Transverse colon (tissue), 4 donors: Measurements from ENCODE around the gene RCE1. TPM values are rescaled to one million over a fixed set of nuclear protein-coding genes. Genes with fewer than 3 reads are reported as not detected.

Source experiments
- DNase-seq: peaks from one replicate; pipeline ENCODE4 v3.0.0-alpha.2; 2019
- H3K27ac ChIP-seq, 4 donors: fragments of 200-600 bp; sonication (generic); 2 replicates each; pipeline ENCODE4 v1.5.1; 2016 to 2018; ENCODE audit warnings: inconsistent platforms in 4 of 4
- H3K27me3 ChIP-seq: fragments of 200-600 bp; sonication (generic); 2 replicates; pipeline ENCODE4 v1.5.1; 2017; ENCODE audit warnings: inconsistent platforms
- H3K36me3 ChIP-seq, 4 donors: fragments of 200-600 bp; sonication (generic); 2 replicates each; pipeline ENCODE4 v1.5.1; 2017 to 2019; ENCODE audit warnings: inconsistent platforms in 4 of 4
- H3K4me1 ChIP-seq, 4 donors: fragments of 200-600 bp; sonication (generic); 2 replicates each; pipeline ENCODE4 v1.5.1; 2017 to 2020; ENCODE audit warnings: inconsistent platforms in 4 of 4
- H3K4me3 ChIP-seq, 4 donors: fragments of 200-600 bp; sonication (generic); 1 replicate in 1 of 4; 2 replicates in 3 of 4; pipeline versions ENCODE4 v1.5.1 to v1.6.1; 2017 to 2019; ENCODE audit warnings: inconsistent platforms in 4 of 4
- H3K9me3 ChIP-seq, 2 donors: fragments of 200-600 bp; sonication (generic); 2 replicates each; pipeline ENCODE4 v1.5.1; 2017 to 2019; ENCODE audit warnings: inconsistent platforms in 2 of 2
- CTCF ChIP-seq, 5 experiments: fragments of 200-600 bp in 3 of 5; fragments of 450-650 bp in 2 of 5; sonication (generic) in 3 of 5; IDR thresholded peaks; 1 replicate in 2 of 5; 2 replicates in 3 of 5; pipeline ENCODE4 v1.5.1; 2016 to 2017; ENCODE audit warnings: antibody characterized with exemption in 5 of 5, inconsistent platforms in 3 of 5, mild to moderate bottlenecking in 2 of 5, moderate library complexity in 1 of 5
- EP300 ChIP-seq: sonication (generic); formaldehyde crosslinking; IDR thresholded peaks from one replicate; pipeline ENCODE4 v1.6.1; 2017; ENCODE audit warnings: antibody characterized with exemption, low read depth
- POLR2A ChIP-seq: fragments of 450-650 bp; IDR thresholded peaks from one replicate; pipeline ENCODE4 v1.6.1; 2016; ENCODE audit warnings: antibody characterized with exemption, mild to moderate bottlenecking, moderate library complexity
- POLR2AphosphoS5 ChIP-seq, 3 donors: sonication (generic); formaldehyde crosslinking; IDR thresholded peaks; one replicate each; pipeline ENCODE4 v1.6.1; 2016; ENCODE audit warnings: antibody characterized with exemption in 3 of 3
- WGBS, 2 donors: methylation state at CpG; one replicate each; pipeline ENCODE4 v1.1.5; 2018; ENCODE audit warnings: low coverage in 1 of 2; 5-methylcytosine and 5-hydroxymethylcytosine counted together
- in situ Hi-C, 4 donors: fragments of 200-750 bp; cut with MboI; loops; one replicate each; pipeline versions ENCODE4 v1.15.0 to v1.15.1; 2017; ENCODE audit warnings: low sequenced_read_pairs in 3 of 4, low pct_ligation_motif_present in 1 of 4, low pct_unique_long_range_greater_than_20kb in 1 of 4
- intact Hi-C: fragments of 100-400 bp; cut with DNase I; formaldehyde crosslinking; loops from one replicate; pipeline ENCODE4 v1.15.1; 2023; ENCODE audit warnings: low total_unique reads
- total RNA-seq, 4 donors: library from RNA; depleted of rRNA; stranded (reverse); fragments of >200 nt; gene quantifications; one replicate each; pipeline ENCODE4 v1.1.0, GENCODE V29; 2016

Gene RCE1
- total RNA-seq, 4 donors from 2014 or later = 14.5 to 40.3 (median 37.4) TPM

DNA sequence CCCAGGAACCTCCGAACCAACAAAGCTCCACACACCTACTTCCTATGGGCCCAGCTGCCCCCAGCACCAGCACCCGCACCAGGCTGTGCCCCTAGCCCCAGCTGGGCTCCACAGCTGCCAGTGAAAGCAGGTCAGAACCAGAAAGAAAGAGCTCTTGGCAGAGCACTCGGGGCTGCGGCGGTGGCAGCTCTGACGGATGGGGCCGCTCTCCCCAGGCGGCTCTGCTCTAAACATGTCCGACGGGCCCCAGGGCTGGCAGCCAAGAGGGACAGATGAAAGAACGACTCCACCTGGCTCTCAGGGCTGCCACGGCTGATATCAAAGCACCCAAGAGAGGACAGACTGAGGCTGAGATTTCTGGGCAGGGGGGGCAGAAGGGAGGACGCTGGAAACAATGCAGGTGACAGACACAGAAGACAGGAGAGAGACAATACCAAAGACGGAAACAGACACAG is 39.3 kb downstream of the RCE1 start:
- Histone ChIP-seq H3K36me3 (no peaks in the 10 kb centered on the region), H3K27me3 (no peaks in the 10 kb centered on the region), H3K4me3 (peak overlapping the region in 2 of 4 donors; percentile 14 to 33), H3K9me3 (no peaks in the 10 kb centered on the region), H3K27ac (no peak overlapping the region), H3K4me1 (peaks cover 0 to 17% (median 4%) of the 10 kb centered on the region in 4 donors)
- TF ChIP-seq CTCF (IDR thresholded peaks at IDR 0.05) (no peak), EP300 (no peak), POLR2AphosphoS5 (IDR thresholded peaks at IDR 0.05) (no peak)
- in situ Hi-C loops = no loop called here
- 44% methylated on average over 14 of the region's 14 CpGs; no CpG with 5 or more reads in 1 of the 2 donors for WGBS, 2 donors
- DNase-seq = no peak
- intact Hi-C loops = no loop called here

- Histone ChIP-seq H3K4me1 (peaks cover 0 to 17% (median 4%) of the 10 kb centered on the region in 4 donors), H3K36me3 (no peaks in the 10 kb centered on the region), H3K9me3 (no peaks in the 10 kb centered on the region), H3K27ac (no peak overlapping the region), H3K27me3 (no peaks in the 10 kb centered on the region), H3K4me3 (peak overlapping the region in 2 of 4 donors; percentile 14 to 33)
- WGBS, 2 donors = 36 to 49% methylated on average over 4 to 29 of the region's 29 CpGs
- peak; percentile 70 to 77 (median 73) for TF ChIP-seq CTCF (IDR thresholded peaks at IDR 0.05)
- TF ChIP-seq POLR2AphosphoS5 (IDR thresholded peaks at IDR 0.05) = no peak
- TF ChIP-seq POLR2A = no peak
- DNase-seq = peak; percentile 86
- intact Hi-C loops (no loop called here), in situ Hi-C loops (no loop called here)
Measured at GRCh38 chr11:66883016-66883965, 40.0 kb downstream of the RCE1 start.

GRCh38 chr11:66884443-66884842 is 41.2 kb downstream of the RCE1 start:
- no peak for DNase-seq
- intact Hi-C loops = no loop called here
- Histone ChIP-seq H3K4me1 (peaks cover 0 to 13% (median 4%) of the 10 kb centered on the region in 4 donors), H3K4me3 (no peak overlapping the region), H3K27ac (no peak overlapping the region), H3K9me3 (no peaks in the 10 kb centered on the region), H3K27me3 (no peaks in the 10 kb centered on the region), H3K36me3 (no peaks in the 10 kb centered on the region)
- in situ Hi-C loops = no loop called here
- TF ChIP-seq CTCF (IDR thresholded peaks at IDR 0.05) = no peak
- TF ChIP-seq POLR2AphosphoS5 (IDR thresholded peaks at IDR 0.05) = no peak
- TF ChIP-seq EP300 = no peak
- TF ChIP-seq POLR2A = no peak
- 80 to 98% methylated on average over 1 to 4 of the region's 4 CpGs for WGBS, 2 donors

DNA sequence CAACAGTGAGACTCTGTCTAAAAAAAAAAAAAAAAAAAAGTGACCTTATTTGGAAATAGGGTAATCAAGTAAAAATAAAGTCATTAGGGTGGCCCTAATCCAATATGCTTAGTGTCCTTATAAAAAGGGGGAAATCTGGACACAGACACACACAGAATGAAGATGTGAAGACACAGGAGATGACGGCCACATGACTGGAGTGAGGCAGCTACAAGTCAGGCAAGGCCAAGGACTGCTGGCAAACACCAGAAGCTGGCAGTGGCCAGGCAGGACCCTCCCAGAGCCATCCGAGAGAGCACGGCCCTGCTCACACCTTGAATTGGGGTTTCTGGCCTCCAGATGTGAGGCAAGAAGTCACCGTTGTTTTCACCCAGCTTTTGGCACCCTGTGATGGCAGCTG is 42.2 kb downstream of the RCE1 start:
- WGBS, 2 donors = 86 to 92% methylated on average over 2 to 4 of the region's 4 CpGs
- in situ Hi-C loops = no loop called here

More for the DNA sequence above, 42.2 kb downstream of the RCE1 start:
- Histone ChIP-seq H3K9me3 (no peaks in the 10 kb centered on the region), H3K4me3 (no peak overlapping the region), H3K27me3 (no peaks in the 10 kb centered on the region), H3K27ac (no peak overlapping the region), H3K36me3 (no peaks in the 10 kb centered on the region), H3K4me1 (peaks cover 0 to 13% (median 4%) of the 10 kb centered on the region in 4 donors)
- DNase-seq = no peak
- intact Hi-C loops = loop anchor here (5.0 kb wide), 1 partner anchor 183 kb away; no protein-coding TSS in a partner anchor
- TF ChIP-seq POLR2A (no peak), POLR2AphosphoS5 (IDR thresholded peaks at IDR 0.05) (no peak), CTCF (IDR thresholded peaks at IDR 0.05) (no peak), EP300 (no peak)
